ENCODE results near the gene RAB12.

Gene RAB12

GRCh38 chr18:8625461-8626092 lies 16.3 kb downstream of the RAB12 start:
- no peak for DNase-seq
- Histone ChIP-seq H3K4me1 (ENCODE audit: control insufficient read depth in 1 of 2, insufficient read depth in 2 of 2, low read length in 2 of 2) (peaks cover 0 to 3% of the 10 kb centered on the region in 2 experiments), H2BK120ac (ENCODE audit: insufficient read depth, low read length, poor library complexity) (no peak overlapping the region), H4K8ac (ENCODE audit: low read depth, low read length) (no peak overlapping the region), H3K4me2 (ENCODE audit: low read length) (no peak overlapping the region), H3K23ac (ENCODE audit: low read length) (no peak overlapping the region), H3K27ac (ENCODE audit: low read depth, low read length) (no peak overlapping the region), H3K9me3 (ENCODE audit: insufficient read depth, low read depth, low read length) (no peaks in the 10 kb centered on the region), H3K36me3 (ENCODE audit: control insufficient read depth in 1 of 2, insufficient read depth in 2 of 2, low read length in 2 of 2) (peaks cover 2 to 6% of the 10 kb centered on the region in 2 experiments), H3K79me1 (ENCODE audit: low read length) (no peaks in the 10 kb centered on the region), H2BK12ac (ENCODE audit: low read length) (no peak overlapping the region), H2AK5ac (ENCODE audit: low read length) (no peak overlapping the region), H3K18ac (ENCODE audit: low read length) (no peak overlapping the region), H3K9ac (ENCODE audit: low read length) (no peak overlapping the region), H4K12ac (ENCODE audit: low read depth, low read length) (no peak overlapping the region), H3K4me3 (ENCODE audit: low read depth, low read length) (no peak overlapping the region), H4K91ac (ENCODE audit: low read depth, low read length) (no peak overlapping the region), H2AFZ (ENCODE audit: insufficient read depth, low read length, poor library complexity) (no peak overlapping the region), H3K4ac (ENCODE audit: low read depth, low read length) (no peak overlapping the region), H3K27me3 (ENCODE audit: insufficient read depth, low read length) (no peaks in the 10 kb centered on the region), H3K79me2 (ENCODE audit: control insufficient read depth, insufficient read depth, low read length, poor library complexity) (no peaks in the 10 kb centered on the region), H2BK5ac (ENCODE audit: low read depth, low read length, poor library complexity) (no peak overlapping the region), H3K14ac (ENCODE audit: low read length) (no peak overlapping the region)
- no CpG with 5 or more reads among the region's 13 CpGs for WGBS (ENCODE audit: extremely low coverage, insufficient coverage, insufficient read length)

GRCh38 chr18:8626414-8627106 lies 17.3 kb downstream of the RAB12 start:
- no peak overlapping the region for H3K14ac ChIP-seq (ENCODE audit: low read length)
- peak in 1 of 2 donors; percentile 45 for DNase-seq
- H3K23ac ChIP-seq (ENCODE audit: low read length): no peak overlapping the region
- no peak overlapping the region for H3K27ac ChIP-seq (ENCODE audit: low read depth, low read length)
- no peak overlapping the region for H3K4ac ChIP-seq (ENCODE audit: low read depth, low read length)
- no peaks in the 10 kb centered on the region for H3K79me2 ChIP-seq (ENCODE audit: control insufficient read depth, insufficient read depth, low read length, poor library complexity)
- H3K9me3 ChIP-seq (ENCODE audit: insufficient read depth, low read depth, low read length): no peaks in the 10 kb centered on the region
- H2BK120ac ChIP-seq (ENCODE audit: insufficient read depth, low read length, poor library complexity): no peak overlapping the region
- no peak overlapping the region for H2AK5ac ChIP-seq (ENCODE audit: low read length)
- no peak overlapping the region for H4K12ac ChIP-seq (ENCODE audit: low read depth, low read length)
- peaks cover 0 to 3% of the 10 kb centered on the region in 2 experiments for H3K4me1 ChIP-seq (ENCODE audit: control insufficient read depth in 1 of 2, insufficient read depth in 2 of 2, low read length in 2 of 2)
- no peak overlapping the region for H3K18ac ChIP-seq (ENCODE audit: low read length)
- no peak overlapping the region for H2AFZ ChIP-seq (ENCODE audit: insufficient read depth, low read length, poor library complexity)
- no peak overlapping the region for H3K4me2 ChIP-seq (ENCODE audit: low read length)
- peaks cover 2 to 8% of the 10 kb centered on the region in 2 experiments for H3K36me3 ChIP-seq (ENCODE audit: control insufficient read depth in 1 of 2, insufficient read depth in 2 of 2, low read length in 2 of 2)
- no peaks in the 10 kb centered on the region for H3K27me3 ChIP-seq (ENCODE audit: insufficient read depth, low read length)
- no peak overlapping the region for H2BK12ac ChIP-seq (ENCODE audit: low read length)
- H2BK5ac ChIP-seq (ENCODE audit: low read depth, low read length, poor library complexity): no peak overlapping the region
- no peak overlapping the region for H4K91ac ChIP-seq (ENCODE audit: low read depth, low read length)
- H3K9ac ChIP-seq (ENCODE audit: low read length): no peak overlapping the region
- H3K4me3 ChIP-seq (ENCODE audit: low read depth, low read length): no peak overlapping the region
- no peaks in the 10 kb centered on the region for H3K79me1 ChIP-seq (ENCODE audit: low read length)
- WGBS (ENCODE audit: extremely low coverage, insufficient coverage, insufficient read length): no CpG with 5 or more reads among the region's 6 CpGs
- no peak overlapping the region for H4K8ac ChIP-seq (ENCODE audit: low read depth, low read length)

- H4K8ac ChIP-seq (ENCODE audit: low read depth, low read length): no peak overlapping the region
- no peak overlapping the region for H3K14ac ChIP-seq (ENCODE audit: low read length)
- no peak overlapping the region for H2AFZ ChIP-seq (ENCODE audit: insufficient read depth, low read length, poor library complexity)
- H3K18ac ChIP-seq (ENCODE audit: low read length): no peak overlapping the region
- H3K79me1 ChIP-seq (ENCODE audit: low read length): no peaks in the 10 kb centered on the region
- no peak overlapping the region for H3K27ac ChIP-seq (ENCODE audit: low read depth, low read length)
- H3K79me2 ChIP-seq (ENCODE audit: control insufficient read depth, insufficient read depth, low read length, poor library complexity): no peaks in the 10 kb centered on the region
- no peaks in the 10 kb centered on the region for H3K27me3 ChIP-seq (ENCODE audit: insufficient read depth, low read length)
- no peak overlapping the region for H2BK5ac ChIP-seq (ENCODE audit: low read depth, low read length, poor library complexity)
- H3K4ac ChIP-seq (ENCODE audit: low read depth, low read length): no peak overlapping the region
- WGBS (ENCODE audit: extremely low coverage, insufficient coverage, insufficient read length): no CpG with 5 or more reads among the region's 11 CpGs
- no peak overlapping the region for H2AK5ac ChIP-seq (ENCODE audit: low read length)
- H2BK120ac ChIP-seq (ENCODE audit: insufficient read depth, low read length, poor library complexity): no peak overlapping the region
- no peak overlapping the region for H3K4me2 ChIP-seq (ENCODE audit: low read length)
- H2BK12ac ChIP-seq (ENCODE audit: low read length): no peak overlapping the region
- peaks cover 2 to 8% of the 10 kb centered on the region in 2 experiments for H3K36me3 ChIP-seq (ENCODE audit: control insufficient read depth in 1 of 2, insufficient read depth in 2 of 2, low read length in 2 of 2)
- no peak for DNase-seq
- no peak overlapping the region for H3K23ac ChIP-seq (ENCODE audit: low read length)
- no peak overlapping the region for H4K91ac ChIP-seq (ENCODE audit: low read depth, low read length)
- no peak overlapping the region for H3K9ac ChIP-seq (ENCODE audit: low read length)
- H3K4me1 ChIP-seq (ENCODE audit: control insufficient read depth in 1 of 2, insufficient read depth in 2 of 2, low read length in 2 of 2): peaks cover 0 to 3% of the 10 kb centered on the region in 2 experiments
- no peak overlapping the region for H3K4me3 ChIP-seq (ENCODE audit: low read depth, low read length)
- no peak overlapping the region for H4K12ac ChIP-seq (ENCODE audit: low read depth, low read length)
- H3K9me3 ChIP-seq (ENCODE audit: insufficient read depth, low read depth, low read length): no peaks in the 10 kb centered on the region
These were observed 17.9 kb downstream of the RAB12 start for GRCh38 chr18:8627107-8627472.

GRCh38 chr18:8627540-8627939 lies 18.3 kb downstream of the RAB12 start:
- H2AK5ac ChIP-seq (ENCODE audit: low read length): no peak overlapping the region
- no CpG with 5 or more reads among the region's 4 CpGs for WGBS (ENCODE audit: extremely low coverage, insufficient coverage, insufficient read length)

More at GRCh38 chr18:8627540-8627939, 18.3 kb downstream of the RAB12 start:
- H3K4ac ChIP-seq (ENCODE audit: low read depth, low read length): no peak overlapping the region
- H3K9me3 ChIP-seq (ENCODE audit: insufficient read depth, low read depth, low read length): no peaks in the 10 kb centered on the region
- H4K91ac ChIP-seq (ENCODE audit: low read depth, low read length): no peak overlapping the region
- no peak overlapping the region for H2BK5ac ChIP-seq (ENCODE audit: low read depth, low read length, poor library complexity)
- H3K36me3 ChIP-seq (ENCODE audit: control insufficient read depth in 1 of 2, insufficient read depth in 2 of 2, low read length in 2 of 2): peaks cover 2 to 8% of the 10 kb centered on the region in 2 experiments
- no peak overlapping the region for H2BK12ac ChIP-seq (ENCODE audit: low read length)
- no peaks in the 10 kb centered on the region for H3K79me1 ChIP-seq (ENCODE audit: low read length)
- H4K8ac ChIP-seq (ENCODE audit: low read depth, low read length): no peak overlapping the region
- no peak overlapping the region for H2AFZ ChIP-seq (ENCODE audit: insufficient read depth, low read length, poor library complexity)
- H4K12ac ChIP-seq (ENCODE audit: low read depth, low read length): no peak overlapping the region
- no peaks in the 10 kb centered on the region for H3K79me2 ChIP-seq (ENCODE audit: control insufficient read depth, insufficient read depth, low read length, poor library complexity)
- H3K14ac ChIP-seq (ENCODE audit: low read length): no peak overlapping the region
- no peak overlapping the region for H3K23ac ChIP-seq (ENCODE audit: low read length)
- no peak overlapping the region for H3K4me3 ChIP-seq (ENCODE audit: low read depth, low read length)
- H3K4me1 ChIP-seq (ENCODE audit: control insufficient read depth in 1 of 2, insufficient read depth in 2 of 2, low read length in 2 of 2): peaks cover 0 to 3% of the 10 kb centered on the region in 2 experiments
- H3K9ac ChIP-seq (ENCODE audit: low read length): no peak overlapping the region
- H3K4me2 ChIP-seq (ENCODE audit: low read length): no peak overlapping the region
- H2BK120ac ChIP-seq (ENCODE audit: insufficient read depth, low read length, poor library complexity): no peak overlapping the region
- no peak for DNase-seq
- no peak overlapping the region for H3K27ac ChIP-seq (ENCODE audit: low read depth, low read length)
- H3K27me3 ChIP-seq (ENCODE audit: insufficient read depth, low read length): no peaks in the 10 kb centered on the region
- H3K18ac ChIP-seq (ENCODE audit: low read length): no peak overlapping the region
